Esophagus squamous epithelium (tissue), 5 donors: Measurements from ENCODE around the gene DLG2. TPM values are rescaled to one million over a fixed set of nuclear protein-coding genes. Genes with fewer than 3 reads are reported as not detected.
"Not testable (repeated sequence)": the region's sequence is repeated elsewhere in the genome, so short reads cannot be mapped to it uniquely, and the experiment has no call there.

Source experiments
- DNase-seq: peaks from one replicate; lab custom pipeline; 2025; lab: John Stamatoyannopoulos, UW
- H3K27ac ChIP-seq, 4 donors: fragments of 200-600 bp; sonication (generic); one replicate each; pipeline ENCODE4 v1.5.1; 2016 to 2019; ENCODE audit warnings: mild to moderate bottlenecking in 1 of 4
- H3K27me3 ChIP-seq, 4 donors: fragments of 200-600 bp; sonication (generic); 1 replicate in 3 of 4; 2 replicates in 1 of 4; pipeline versions ENCODE4 v1.5.1 to v1.6.0; 2017 to 2021; ENCODE audit warnings: antibody characterized with exemption in 1 of 4
- H3K36me3 ChIP-seq, 3 donors: fragments of 200-600 bp; sonication (generic); one replicate each; pipeline ENCODE4 v1.5.1; 2016 to 2019
- H3K4me1 ChIP-seq, 3 donors: fragments of 200-600 bp; sonication (generic); one replicate each; pipeline ENCODE4 v1.5.1; 2017 to 2019
- H3K4me3 ChIP-seq, 4 donors: fragments of 200-600 bp; sonication (generic); 1 replicate in 3 of 4; 2 replicates in 1 of 4; pipeline ENCODE4 v1.5.1; 2016 to 2019; ENCODE audit warnings: mild to moderate bottlenecking in 2 of 4, moderate library complexity in 1 of 4
- H3K9me3 ChIP-seq, 3 donors: fragments of 200-600 bp; sonication (generic); one replicate each; pipeline ENCODE4 v1.5.1; 2016 to 2019
- CTCF ChIP-seq, 6 experiments: fragments of 450-650 bp in 4 of 6; fragments of 200-600 bp in 2 of 6; sonication (generic) in 2 of 6; IDR thresholded peaks; one replicate each; pipeline ENCODE4 v1.5.1; 2016 to 2019; ENCODE audit warnings: antibody characterized with exemption in 6 of 6, mild to moderate bottlenecking in 4 of 6, moderate library complexity in 4 of 6
- POLR2A ChIP-seq, 4 donors: fragments of 450-650 bp; IDR thresholded peaks; one replicate each; pipeline ENCODE4 v1.6.1; 2017; ENCODE audit warnings: antibody characterized with exemption in 4 of 4, mild to moderate bottlenecking in 4 of 4, moderate library complexity in 3 of 4
- WGBS, 2 donors: methylation state at CpG; one replicate each; pipeline ENCODE4 v1.1.5; 2018; 5-methylcytosine and 5-hydroxymethylcytosine counted together
- intact Hi-C: fragments of 100-400 bp; cut with DNase I; formaldehyde crosslinking; loops from one replicate; pipeline ENCODE4 v1.15.0; 2022
- total RNA-seq, 4 donors: library from RNA; depleted of rRNA; stranded (reverse); fragments of >200 nt; gene quantifications; one replicate each; pipeline ENCODE4 v1.1.0, GENCODE V29; 2016
- donor health status: DM: yes; HTN: yes; CAD: no.

The DLG2 gene
- total RNA-seq, 4 donors from 2014 or later: 2.9 to 27.7 (median 12.6) TPM

- intact Hi-C loops: no loop called here
- WGBS, 2 donors: 75 to 81% methylated on average over 3 of the region's 3 CpGs
- no peak for TF ChIP-seq CTCF (IDR thresholded peaks at IDR 0.05)
- no peak for TF ChIP-seq POLR2A (IDR thresholded peaks at IDR 0.05)
- Histone ChIP-seq H3K4me3 (no peak overlapping the region), H3K27me3 (no peaks in the 10 kb centered on the region), H3K27ac (no peak overlapping the region), H3K4me1 (no peaks in the 10 kb centered on the region), H3K9me3 (no peaks in the 10 kb centered on the region), H3K36me3 (no peaks in the 10 kb centered on the region)
- DNase-seq: no peak
These were observed 772.7 kb downstream of the DLG2 start for GRCh38 chr11:84854498-84854880.

DNA sequence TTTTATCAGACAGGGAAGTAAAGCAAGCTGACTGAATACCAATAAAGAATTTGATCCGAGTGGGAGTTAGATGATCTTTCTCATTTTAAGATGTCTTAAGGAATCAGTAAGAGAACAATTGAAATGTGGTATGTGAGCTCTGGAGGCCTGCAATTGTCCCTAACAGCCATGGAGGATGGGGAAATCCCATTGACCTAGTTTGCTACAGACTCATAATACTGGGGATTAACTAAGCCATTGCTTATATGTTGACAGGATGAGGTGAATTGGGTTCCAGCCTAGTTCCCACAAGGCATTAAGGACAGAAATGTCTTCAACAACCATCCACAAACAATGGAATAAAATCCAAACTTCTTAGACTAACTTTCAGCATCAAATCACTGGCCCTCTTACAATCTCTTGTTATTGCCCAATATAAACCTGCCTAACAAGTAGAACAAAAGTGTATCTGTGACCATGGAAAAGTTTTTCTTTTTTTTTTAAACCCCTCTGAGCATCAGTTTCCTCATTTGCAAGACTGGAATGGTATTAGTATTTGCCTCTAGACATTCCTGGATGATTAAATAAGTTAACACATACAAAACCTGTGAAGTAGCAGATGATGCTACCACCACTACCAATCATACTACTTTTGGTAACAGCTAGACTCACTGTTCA, 773.2 kb downstream of the DLG2 start:
- Histone ChIP-seq H3K27me3 (no peaks in the 10 kb centered on the region), H3K4me3 (no peak overlapping the region), H3K36me3 (no peaks in the 10 kb centered on the region), H3K9me3 (no peaks in the 10 kb centered on the region), H3K4me1 (no peaks in the 10 kb centered on the region), H3K27ac (no peak overlapping the region)
- TF ChIP-seq POLR2A (IDR thresholded peaks at IDR 0.05): no peak
- no peak for TF ChIP-seq CTCF (IDR thresholded peaks at IDR 0.05)
- no peak for DNase-seq
- intact Hi-C loops: no loop called here
- 50 to 65% methylated on average over 1 of the region's 1 CpG for WGBS, 2 donors

DNA sequence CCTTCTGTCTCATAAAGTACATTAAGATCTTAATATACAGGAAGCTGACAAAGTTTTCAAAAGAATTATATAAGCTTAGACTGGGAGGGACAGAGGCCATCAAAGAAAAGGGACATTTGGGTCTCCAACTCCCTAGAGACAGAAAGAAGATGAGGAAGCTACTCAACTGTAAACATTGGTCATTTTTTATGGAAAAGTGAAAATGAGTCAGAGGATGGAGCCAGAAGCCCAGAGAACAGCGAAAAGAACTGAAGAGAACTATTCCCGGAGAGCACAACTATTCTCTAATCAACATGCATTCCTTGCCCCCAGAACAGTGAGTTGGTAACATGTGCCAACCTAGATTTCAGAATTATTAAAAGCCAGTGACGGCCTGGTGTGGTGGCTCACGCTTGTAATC, 779.3 kb downstream of the DLG2 start:
- Histone ChIP-seq H3K4me1 (no peaks in the 10 kb centered on the region), H3K4me3 (no peak overlapping the region), H3K36me3 (no peaks in the 10 kb centered on the region), H3K9me3 (no peaks in the 10 kb centered on the region), H3K27ac (no peak overlapping the region), H3K27me3 (no peaks in the 10 kb centered on the region)
- DNase-seq: no peak
- WGBS, 2 donors: 78 to 84% methylated on average over 4 of the region's 4 CpGs
- intact Hi-C loops: no loop called here
- TF ChIP-seq CTCF (IDR thresholded peaks at IDR 0.05) (no peak), POLR2A (IDR thresholded peaks at IDR 0.05) (no peak)

DNA sequence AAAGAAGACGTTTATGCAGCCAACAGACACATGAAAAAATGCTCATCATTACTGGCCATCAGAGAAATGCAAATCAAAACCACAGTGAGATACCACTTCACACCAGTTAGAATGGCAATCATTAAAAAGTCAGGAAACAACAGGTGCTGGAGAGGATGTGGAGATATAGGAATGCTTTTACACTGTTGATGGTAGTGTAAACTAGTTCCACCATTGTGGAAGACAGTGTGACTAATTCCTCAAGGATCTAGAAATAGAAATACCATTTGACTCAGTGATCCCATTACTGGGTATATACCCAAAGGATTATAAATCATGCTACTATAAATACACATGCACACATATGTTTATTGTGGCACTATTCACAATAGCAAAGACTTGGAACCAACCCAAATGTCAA, 786.9 kb downstream of the DLG2 start:
- H3K27ac ChIP-seq, H3K9me3 ChIP-seq, H3K36me3 ChIP-seq, DNase-seq, H3K4me3 ChIP-seq, intact Hi-C loops, H3K4me1 ChIP-seq, H3K27me3 ChIP-seq: not testable (repeated sequence)
- WGBS, 2 donors: 58 to 65% methylated on average over 1 of the region's 1 CpG

DNA sequence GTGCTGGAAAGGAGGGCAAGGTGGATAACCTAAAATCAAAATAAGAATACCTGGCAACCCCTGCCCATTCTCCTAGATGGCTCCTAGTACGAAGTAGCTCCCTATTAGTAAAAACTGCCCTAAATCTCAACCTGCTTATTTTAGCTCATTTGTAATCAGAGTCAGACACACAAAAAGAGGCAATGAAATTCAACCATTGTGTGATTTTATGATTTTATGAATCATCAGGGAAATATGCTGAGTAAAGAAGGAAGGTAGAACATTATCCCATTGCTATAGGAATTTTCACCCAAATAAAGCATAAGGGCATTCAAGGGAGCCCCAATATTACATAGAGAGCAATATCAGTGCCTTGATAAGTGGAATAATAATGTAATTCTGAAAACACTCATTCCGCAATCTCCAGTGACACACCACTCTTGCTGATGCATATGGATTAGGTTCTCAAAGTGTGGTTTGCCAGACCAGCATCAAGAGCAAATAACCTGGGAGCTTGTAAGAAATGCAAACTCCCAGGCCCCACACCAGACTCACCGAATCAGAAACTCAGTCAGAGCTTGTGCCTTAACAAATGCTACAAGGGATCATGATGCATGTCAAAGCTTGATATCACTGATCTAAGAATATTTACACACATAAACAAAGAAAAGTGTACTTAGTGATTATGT, 789.6 kb downstream of the DLG2 start:
- no peaks in the 10 kb centered on the region for H3K27me3 ChIP-seq
- intact Hi-C loops: no loop called here
- WGBS, 2 donors: 54 to 85% methylated on average over 3 of the region's 3 CpGs
- H3K36me3 ChIP-seq: no peaks in the 10 kb centered on the region
- no peak overlapping the region for H3K27ac ChIP-seq
- DNase-seq: no peak
- H3K9me3 ChIP-seq: peaks cover 0 to 9% (median 0%) of the 10 kb centered on the region in 3 donors
- TF ChIP-seq CTCF (IDR thresholded peaks at IDR 0.05): no peak
- TF ChIP-seq POLR2A (IDR thresholded peaks at IDR 0.05): no peak
- no peaks in the 10 kb centered on the region for H3K4me1 ChIP-seq
- H3K4me3 ChIP-seq: no peak overlapping the region
